Head of caudate nucleus (tissue), 42 donors: ENCODE results near the gene KRTAP9-9.
"Not testable (repeated sequence)": the region's sequence is repeated elsewhere in the genome, so short reads cannot be mapped to it uniquely, and the experiment has no call there.

Experiments
- DNase-seq, 42 donors: peaks; one replicate each; pipeline versions ENCODE4 v3.0.0 to v3.0.0-alpha.2; 2020 to 2021; ENCODE audit warnings: mixed read lengths in 7 of 42
- intact Hi-C: fragments of 100-400 bp; cut with DNase I; formaldehyde crosslinking; loops from one replicate; pipeline ENCODE4 v1.15.0; 2022

The KRTAP9-9 gene

GRCh38 chr17:41258406-41258805, 3.2 kb downstream of the KRTAP9-9 start:
- no peak for DNase-seq
- intact Hi-C loops: no loop called here

DNA sequence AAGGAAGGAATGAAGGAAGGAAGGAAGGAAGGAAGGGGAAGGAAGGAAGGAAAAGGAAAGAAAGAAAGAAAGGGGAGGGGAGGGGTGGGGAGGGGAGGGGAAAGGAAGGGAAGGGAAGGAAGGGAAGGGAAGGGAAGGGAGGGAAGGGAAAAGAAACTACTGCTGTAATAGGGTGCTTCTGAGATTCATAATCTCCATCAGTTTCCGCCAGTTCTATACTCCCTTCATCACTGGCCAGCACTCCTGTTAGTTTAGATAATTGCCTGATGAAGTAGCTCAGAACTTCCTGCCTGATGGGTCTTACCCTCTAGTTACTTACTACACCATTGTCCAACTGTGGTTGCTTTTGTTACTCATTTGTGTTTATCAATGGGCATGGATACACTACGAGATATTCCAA, 8.0 kb downstream of the KRTAP9-9 start:
- DNase-seq: no peak
- intact Hi-C loops: no loop called here

GRCh38 chr17:41264599-41264998, 9.4 kb downstream of the KRTAP9-9 start:
- intact Hi-C loops: no loop called here
- no peak for DNase-seq

DNA sequence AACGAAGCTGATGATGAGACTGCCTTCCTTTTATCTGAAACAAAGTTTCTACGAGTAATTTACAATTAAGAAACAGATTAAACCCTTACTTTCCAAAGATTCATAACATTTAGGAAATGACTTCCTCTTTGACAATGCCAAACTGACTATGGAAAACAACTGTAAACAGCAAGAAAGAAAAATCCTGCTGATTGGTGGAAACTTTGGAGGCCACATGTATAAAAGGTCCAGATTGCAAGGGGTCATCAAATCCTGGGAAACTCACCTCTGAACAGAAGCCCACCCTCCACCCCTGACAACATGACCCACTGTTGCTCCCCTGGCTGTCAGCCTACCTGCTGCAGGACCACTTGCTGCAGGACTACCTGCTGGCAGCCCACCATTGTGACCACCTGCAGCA, 9.9 kb downstream of the KRTAP9-9 start, which contains the start of gene KRTAP9-6:
Gene KRTAP9-6, plus strand, starts transcription at position 301 of the 400 bp plus-strand sequence. Its CDS starts 0 bp downstream, at position 301.
- no peak for DNase-seq
- intact Hi-C loops: no loop called here

DNA sequence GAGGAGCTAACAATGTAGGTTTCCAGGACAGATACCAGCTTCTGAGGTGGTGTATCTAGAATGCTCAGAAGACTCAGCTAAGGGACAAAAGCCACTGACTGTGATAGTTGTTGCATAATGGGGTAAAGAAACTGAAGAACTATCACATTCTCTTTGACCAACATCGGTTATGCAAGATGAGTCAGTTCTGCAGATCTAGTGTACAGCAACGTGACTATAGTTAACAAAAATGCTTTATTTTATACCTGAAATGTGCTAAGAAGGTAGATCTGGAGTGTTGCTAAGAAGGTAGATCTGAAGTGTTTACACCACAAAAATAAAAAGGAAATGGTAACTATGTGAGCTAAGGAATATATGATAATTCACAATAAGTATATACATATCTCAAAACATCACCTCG, 12.5 kb downstream of the KRTAP9-9 start:
- no peak for DNase-seq
- intact Hi-C loops: no loop called here

- intact Hi-C loops: not testable (repeated sequence)
These were observed 16.1 kb downstream of the KRTAP9-9 start for GRCh38 chr17:41271323-41271722.

GRCh38 chr17:41271858-41272257, 16.7 kb downstream of the KRTAP9-9 start:
- intact Hi-C loops: no loop called here
- DNase-seq: no peak

More at GRCh38 chr17:41271323-41271722, 16.1 kb downstream of the KRTAP9-9 start:
- DNase-seq: not testable (repeated sequence)

- intact Hi-C loops, DNase-seq: not testable (repeated sequence)
These were observed 20.5 kb downstream of the KRTAP9-9 start, which contains the start of gene KRTAP9-7 for GRCh38 chr17:41275648-41276190. Gene KRTAP9-7, plus strand, starts transcription at chr17:41275698. Its CDS starts 0 bp downstream, at chr17:41275698.

DNA sequence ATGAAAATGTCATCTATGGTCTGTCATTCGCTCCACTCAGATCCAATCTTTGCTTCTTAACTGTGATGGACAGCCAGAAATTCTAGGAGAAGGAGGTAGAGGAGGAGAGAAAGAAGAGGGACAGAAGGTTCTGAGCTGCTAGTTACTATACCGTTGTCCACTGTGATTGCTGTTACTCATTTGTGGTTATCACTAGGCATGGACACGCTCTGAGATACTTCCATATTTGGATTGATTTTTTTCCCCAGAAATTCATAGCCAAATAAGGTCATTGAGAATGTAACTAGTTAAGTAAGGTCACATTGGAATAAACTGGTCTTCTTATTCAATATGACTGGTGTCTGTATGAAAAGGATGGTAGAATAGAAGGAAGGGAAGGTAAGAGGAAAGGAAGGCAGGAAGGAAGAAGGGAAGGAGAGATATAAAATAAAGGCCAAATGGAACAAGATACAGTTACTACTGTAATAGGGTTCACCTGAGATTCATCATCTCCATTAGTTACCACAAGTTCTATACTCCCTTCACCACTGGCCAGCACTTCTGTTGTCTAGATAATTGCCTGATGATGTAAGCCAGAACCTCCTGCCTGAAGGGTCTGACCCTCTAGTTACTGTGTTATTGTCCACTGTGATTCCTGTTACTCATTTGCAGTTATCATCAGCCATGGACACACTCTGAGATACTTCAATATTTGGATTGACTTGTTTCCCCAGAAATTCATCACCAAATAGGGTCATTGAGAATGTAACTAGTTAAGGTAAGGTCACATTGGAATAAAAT, 23.2 kb downstream of the KRTAP9-9 start:
- no peak for DNase-seq
- intact Hi-C loops: no loop called here

DNA sequence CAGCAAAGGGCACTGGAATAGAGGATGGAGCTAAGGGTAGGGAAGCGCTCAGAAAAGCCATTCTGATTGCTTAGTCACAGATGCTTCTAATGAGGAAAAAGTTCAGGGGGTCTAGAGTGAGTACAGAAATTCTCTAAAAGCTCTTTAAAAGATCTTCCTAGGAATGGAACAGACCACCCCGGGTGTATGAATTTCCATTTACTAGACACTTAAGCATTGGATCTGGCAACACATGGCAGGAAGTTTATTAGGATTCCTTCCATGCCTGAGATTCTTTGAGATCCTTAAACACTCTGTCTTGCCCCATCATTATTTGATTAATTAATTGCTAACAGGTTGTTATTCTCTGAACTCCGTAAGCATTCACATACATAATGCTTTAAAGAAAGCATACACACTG, 28.9 kb downstream of the KRTAP9-9 start:
- intact Hi-C loops: no loop called here

DNA sequence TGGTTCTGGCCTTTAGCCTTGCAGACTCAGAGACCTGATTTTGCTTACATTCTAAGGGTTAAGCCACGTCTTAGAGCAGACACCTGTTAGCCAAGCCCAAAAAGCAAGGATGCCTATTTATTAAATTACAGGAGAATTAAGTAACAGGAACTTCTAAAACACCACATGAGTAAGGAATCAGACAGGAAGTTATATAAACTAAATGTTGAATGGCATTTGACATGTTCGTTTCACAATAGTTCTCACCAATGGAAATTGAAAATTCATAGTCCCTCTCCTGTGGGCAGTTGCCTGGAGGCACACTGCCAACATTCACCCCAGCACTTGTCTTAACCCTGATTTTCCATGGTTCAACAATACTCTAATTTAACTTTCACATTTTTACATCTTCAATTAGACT, 29.4 kb downstream of the KRTAP9-9 start:
- no peak for DNase-seq

More for the DNA sequence above, 28.9 kb downstream of the KRTAP9-9 start:
- no peak for DNase-seq

GRCh38 chr17:41287050-41287449, 31.9 kb downstream of the KRTAP9-9 start:
- intact Hi-C loops: no loop called here
- DNase-seq: no peak

More for the DNA sequence above, 29.4 kb downstream of the KRTAP9-9 start:
- intact Hi-C loops: no loop called here

- intact Hi-C loops: no loop called here
These were observed 38.8 kb downstream of the KRTAP9-9 start for GRCh38 chr17:41294016-41294415.

DNA sequence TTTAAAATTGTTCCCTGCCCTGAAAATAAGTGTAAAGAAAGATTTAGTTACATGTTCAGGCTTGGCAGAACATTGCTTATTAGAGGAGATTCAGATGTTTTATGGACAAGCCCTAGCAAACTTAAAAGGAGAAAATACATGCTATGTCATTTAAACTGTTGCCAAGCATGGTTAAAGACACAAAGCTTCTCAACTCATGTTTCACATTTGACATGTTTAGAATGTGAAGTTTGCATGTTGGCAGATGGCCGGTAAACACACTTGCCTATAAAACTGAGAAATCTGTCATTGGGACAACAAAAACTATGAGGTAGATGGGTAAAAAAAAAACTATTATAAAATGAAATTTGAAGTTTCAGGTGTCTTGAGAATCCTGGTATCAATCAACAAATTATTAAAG, 41.7 kb downstream of the KRTAP9-9 start:
- DNase-seq: no peak
- intact Hi-C loops: no loop called here

More at GRCh38 chr17:41294016-41294415, 38.8 kb downstream of the KRTAP9-9 start:
- DNase-seq: no peak

DNA sequence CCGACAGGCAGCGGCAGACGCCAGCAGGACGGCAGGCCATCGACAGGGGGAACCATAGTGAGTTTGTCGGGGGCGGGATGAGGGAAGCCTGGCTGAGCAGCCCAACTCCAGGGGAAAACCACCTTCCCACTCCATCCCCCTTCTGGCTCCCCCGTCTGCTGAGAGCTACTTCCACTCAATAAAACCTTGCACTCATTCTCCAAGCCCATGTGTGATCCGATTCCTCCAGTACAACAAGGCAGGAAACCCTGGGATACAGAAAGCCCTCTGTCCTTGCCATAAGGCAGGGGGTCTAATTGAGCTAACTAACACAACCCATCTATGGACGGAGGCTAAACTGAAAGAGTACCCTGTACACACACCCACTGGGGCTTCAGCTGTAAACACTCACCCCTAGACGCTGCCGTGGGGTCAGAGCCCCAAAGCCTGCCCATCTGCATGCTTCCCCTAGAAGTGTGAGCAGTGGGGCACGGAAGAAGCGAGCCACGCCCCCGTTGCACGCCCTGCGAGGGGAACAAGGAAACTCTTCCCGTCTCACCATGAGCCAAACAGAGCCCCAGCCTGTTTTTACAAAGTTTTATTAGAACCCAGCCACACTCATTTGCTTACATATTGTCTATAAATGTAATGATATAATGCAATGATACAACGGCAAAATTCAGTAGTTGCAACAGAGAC, 43.4 kb downstream of the KRTAP9-9 start:
- intact Hi-C loops: no loop called here
- no peak for DNase-seq

- no peak for DNase-seq
- intact Hi-C loops: no loop called here
These were observed 46.1 kb downstream of the KRTAP9-9 start for GRCh38 chr17:41301204-41301790.

DNA sequence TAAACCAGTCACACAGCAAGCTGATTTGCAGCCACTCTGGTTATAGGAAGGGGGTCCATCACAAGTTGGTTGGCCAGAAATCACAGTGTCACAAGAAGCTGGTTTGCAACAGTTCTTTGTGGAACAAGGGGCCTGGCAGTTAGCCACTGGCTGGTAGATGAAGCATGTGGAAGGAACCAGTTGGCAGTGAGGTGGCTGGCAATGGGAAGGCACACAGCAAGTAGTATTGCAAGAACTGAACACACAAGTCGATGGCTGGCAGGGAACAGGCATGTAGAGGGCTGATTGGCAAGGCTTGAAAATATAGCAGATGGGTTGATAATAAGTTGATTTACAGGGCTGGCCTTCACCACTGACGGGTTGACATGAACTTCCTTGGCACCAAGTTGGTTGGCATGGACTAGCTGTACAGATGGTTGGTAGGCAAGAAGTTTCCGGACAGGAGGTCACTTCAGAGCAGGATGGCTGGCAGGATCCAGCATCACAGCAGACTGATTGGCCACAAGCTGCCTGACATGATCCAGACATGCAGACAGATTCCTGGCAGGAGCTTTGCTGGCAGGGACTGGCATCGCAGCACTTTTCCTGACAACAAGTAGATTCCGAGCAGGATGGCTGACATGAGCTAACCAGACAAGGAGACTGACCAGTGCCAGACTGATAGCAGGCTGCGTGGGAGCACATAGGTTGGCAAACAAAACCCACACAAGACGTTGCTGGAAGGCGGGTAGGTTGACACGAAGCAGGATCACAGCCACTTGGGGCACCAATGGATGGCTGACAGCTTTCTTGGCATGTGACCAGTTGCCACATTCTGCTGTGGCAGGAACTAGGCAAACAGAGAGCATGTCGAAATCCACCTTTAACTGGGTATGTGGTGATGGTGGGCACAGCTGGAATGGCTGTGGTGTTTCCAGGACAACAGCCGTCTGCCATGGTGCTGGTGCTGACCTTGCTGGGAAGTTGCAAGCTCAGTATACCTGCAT, 47.0 kb downstream of the KRTAP9-9 start, which contains the start of gene KRTAP29-1:
Gene KRTAP29-1, minus strand, starts transcription at position 936 of the 986 bp plus-strand sequence. Its CDS starts 0 bp downstream, at position 936.
- intact Hi-C loops: no loop called here
- DNase-seq: no peak

GRCh38 chr17:41302981-41303380, 47.8 kb downstream of the KRTAP9-9 start:
- intact Hi-C loops: no loop called here
- no peak for DNase-seq
